H1 (cell line): Measurements from ENCODE around the gene ECSIT. TPM values are rescaled to one million over a fixed set of nuclear protein-coding genes. Genes with fewer than 3 reads are reported as not detected.

Experiments used
- CTCF ChIA-PET: fragments of 300-600 bp; sonication (Branson Sonifier 250); formaldehyde crosslinking; loops from one replicate; lab custom pipeline; 2021; ENCODE audit not compliant: partially characterized antibody; lab: Charles Lee
- POLR2A ChIA-PET: fragments of 300-600 bp; sonication (Branson Sonifier 250); formaldehyde crosslinking; loops from one replicate; lab custom pipeline; 2021; ENCODE audit warnings: inconsistent platforms; ENCODE audit not compliant: partially characterized antibody; lab: Charles Lee
- DNase-seq, 2 experiments: peaks; one replicate each; pipeline versions ENCODE4 v3.0.0 to v3.0.0-alpha.2; 2010 to 2022; ENCODE audit warnings: low spot score in 2 of 2, low read depth in 1 of 2, mixed read lengths in 1 of 2
- FAIRE-seq: peaks from 2 replicates; lab custom pipeline; 2011; peaks lifted over from hg19 to GRCh38; lab: Jason Lieb, UNC
- H2AFZ ChIP-seq: 2 replicates; pipeline ENCODE4 v1.8.1; 2012; ENCODE audit warnings: low read length, inconsistent platforms
- H2AK5ac ChIP-seq: 2 replicates; pipeline ENCODE4 v1.6.1; 2013; ENCODE audit warnings: low read depth, low read length
- H2BK120ac ChIP-seq: replicated peaks from 2 replicates; pipeline ENCODE3; 2013; ENCODE audit warnings: low read depth, low read length, inconsistent platforms
- H2BK12ac ChIP-seq: 2 replicates; pipeline ENCODE4 v1.6.1; 2013; ENCODE audit warnings: low read depth, low read length
- H2BK15ac ChIP-seq: 2 replicates; pipeline ENCODE4 v1.6.1; 2013; ENCODE audit warnings: low read length
- H2BK20ac ChIP-seq: 2 replicates; pipeline ENCODE4 v1.6.1; 2013; ENCODE audit warnings: low read length
- H2BK5ac ChIP-seq: 2 replicates; pipeline ENCODE4 v1.6.1; 2013; ENCODE audit warnings: low read depth, low read length
- H3K14ac ChIP-seq: 2 replicates; pipeline ENCODE4 v1.6.1; 2013; ENCODE audit warnings: inconsistent platforms; ENCODE audit not compliant: insufficient read length
- H3K18ac ChIP-seq: 2 replicates; pipeline ENCODE4 v1.6.1; 2013; ENCODE audit warnings: low read length; ENCODE audit errors: extremely low read depth
- H3K23ac ChIP-seq: 2 replicates; pipeline ENCODE4 v1.6.1; 2013; ENCODE audit warnings: inconsistent platforms; ENCODE audit not compliant: insufficient read length
- H3K23me2 ChIP-seq: 2 replicates; pipeline ENCODE4 v1.6.1; 2013; ENCODE audit warnings: low read depth, low read length
- H3K27ac ChIP-seq: 2 replicates; pipeline ENCODE4 v1.6.1; 2011; ENCODE audit warnings: low read depth, low read length, inconsistent platforms
- H3K27me3 ChIP-seq, 4 experiments: replicated peaks in 1 of 4; 1 replicate in 1 of 4; 2 replicates in 3 of 4; pipeline versions ENCODE4 v1.6.1 to v1.8.1; 2011 to 2013; ENCODE audit warnings: low read length in 3 of 4, mild to moderate bottlenecking in 3 of 4, inconsistent platforms in 2 of 4, mixed read lengths in 2 of 4, moderate library complexity in 1 of 4; ENCODE audit not compliant: control insufficient read depth in 3 of 4, insufficient read depth in 3 of 4; ENCODE audit errors: extremely low read depth in 1 of 4
- H3K36me3 ChIP-seq, 4 experiments: 2 replicates each; pipeline versions ENCODE4 v1.6.1 to v1.8.1; 2011 to 2013; ENCODE audit warnings: mild to moderate bottlenecking in 4 of 4, low read length in 3 of 4, moderate library complexity in 2 of 4, control low read depth in 1 of 4, inconsistent platforms in 1 of 4; ENCODE audit not compliant: insufficient read depth in 4 of 4, control insufficient read depth in 2 of 4
- H3K4ac ChIP-seq: replicated peaks from 2 replicates; pipeline ENCODE3; 2013; ENCODE audit warnings: low read length, low read depth, mixed read lengths, inconsistent platforms; ENCODE audit not compliant: insufficient read length
- H3K4me1 ChIP-seq, 4 experiments: replicated peaks in 1 of 4; 1 replicate in 1 of 4; 2 replicates in 3 of 4; pipeline versions ENCODE4 v1.6.1 to v1.8.1; 2011 to 2013; ENCODE audit warnings: low read length in 3 of 4, inconsistent platforms in 2 of 4, mixed read lengths in 1 of 4; ENCODE audit not compliant: insufficient read depth in 4 of 4, control insufficient read depth in 3 of 4
- H3K4me2 ChIP-seq, 2 experiments: 2 replicates each; pipeline versions ENCODE4 v1.6.1 to v1.8.1; 2011 to 2013; ENCODE audit warnings: low read depth in 2 of 2, low read length in 2 of 2, control low read depth in 1 of 2, inconsistent platforms in 1 of 2, mild to moderate bottlenecking in 1 of 2; ENCODE audit not compliant: insufficient read depth in 1 of 2
- H3K4me3 ChIP-seq, 4 experiments: fragments of 200-600, 300-600 bp in 1 of 4; sonication (generic), shearing (Covaris generic), sonication (Bioruptor Twin) in 1 of 4; 2 replicates each; pipeline versions ENCODE4 v1.5.1 to v1.8.1; 2011 to 2016; ENCODE audit warnings: low read length in 4 of 4, low read depth in 3 of 4, control low read depth in 2 of 4, inconsistent platforms in 2 of 4, mild to moderate bottlenecking in 2 of 4, mixed read lengths in 1 of 4, moderate library complexity in 1 of 4; ENCODE audit not compliant: insufficient read depth in 2 of 4; ENCODE audit errors: extremely low read depth in 1 of 4
- H3K56ac ChIP-seq: replicated peaks from 2 replicates; pipeline ENCODE3; 2013; ENCODE audit warnings: low read depth, mild to moderate bottlenecking, mixed read lengths, low read length, inconsistent platforms; ENCODE audit not compliant: insufficient read length
- H3K79me1 ChIP-seq: 2 replicates; pipeline ENCODE4 v1.6.1; 2013; ENCODE audit warnings: low read depth, low read length, control low read depth
- H3K79me2 ChIP-seq, 2 experiments: 2 replicates each; pipeline versions ENCODE4 v1.6.1 to v1.8.1; 2012 to 2013; ENCODE audit warnings: low read length in 2 of 2, mild to moderate bottlenecking in 2 of 2, inconsistent platforms in 1 of 2; ENCODE audit not compliant: insufficient read depth in 2 of 2, control insufficient read depth in 1 of 2
- H3K9ac ChIP-seq, 4 experiments: replicated peaks in 1 of 4; 1 replicate in 1 of 4; 2 replicates in 3 of 4; pipeline versions ENCODE4 v1.6.1 to v1.8.1; 2011 to 2013; ENCODE audit warnings: low read depth in 3 of 4, low read length in 3 of 4, control low read depth in 2 of 4, mild to moderate bottlenecking in 2 of 4, moderate library complexity in 2 of 4, inconsistent platforms in 1 of 4; ENCODE audit errors: extremely low read depth in 1 of 4
- H3K9me3 ChIP-seq, 2 experiments: 2 replicates each; pipeline versions ENCODE4 v1.6.1 to v1.8.1; 2012 to 2013; ENCODE audit warnings: mild to moderate bottlenecking in 2 of 2, moderate library complexity in 2 of 2, control low read depth in 1 of 2, inconsistent platforms in 1 of 2, low read depth in 1 of 2, low read length in 1 of 2, mixed read lengths in 1 of 2; ENCODE audit not compliant: insufficient read depth in 2 of 2
- H4K20me1 ChIP-seq, 2 experiments: replicated peaks in 1 of 2; 2 replicates each; pipeline versions ENCODE3 to v1.8.1; 2011 to 2013; ENCODE audit warnings: inconsistent platforms in 2 of 2, low read length in 2 of 2, mild to moderate bottlenecking in 1 of 2; ENCODE audit not compliant: insufficient read depth in 2 of 2, control insufficient read depth in 1 of 2
- H4K5ac ChIP-seq: 2 replicates; pipeline ENCODE4 v1.6.1; 2013; ENCODE audit warnings: low read length, low read depth, mixed read lengths, inconsistent platforms; ENCODE audit not compliant: insufficient read length
- H4K8ac ChIP-seq: 2 replicates; pipeline ENCODE4 v1.8.0; 2013; ENCODE audit warnings: mild to moderate bottlenecking, moderate library complexity, low read length, inconsistent platforms; ENCODE audit not compliant: insufficient read depth; ENCODE audit errors: extremely low read depth
- H4K91ac ChIP-seq: replicated peaks from 2 replicates; pipeline ENCODE3; 2013; ENCODE audit warnings: low read length, mixed read lengths, inconsistent platforms; ENCODE audit not compliant: insufficient read length
- E2F6 ChIP-seq: IDR thresholded peaks from 2 replicates; pipeline ENCODE4 v1.6.1; 2012; ENCODE audit warnings: inconsistent platforms
- GABPA ChIP-seq: IDR thresholded peaks from 2 replicates; pipeline ENCODE4 v1.6.1; 2011; ENCODE audit warnings: mild to moderate bottlenecking, low read length, moderate library complexity, borderline replicate concordance; ENCODE audit not compliant: insufficient read depth
- RAD21 ChIP-seq, 2 experiments: IDR thresholded peaks in 1 of 2; conservative IDR thresholded peaks in 1 of 2; 2 replicates each; pipeline ENCODE4 v1.6.1; 2011; ENCODE audit warnings: low read depth in 2 of 2, low read length in 2 of 2, improper control_type of control experiment in 1 of 2, inconsistent platforms in 1 of 2, mild to moderate bottlenecking in 1 of 2, moderate library complexity in 1 of 2
- WGBS, 2 experiments: shearing (Covaris generic) in 1 of 2; methylation state at CpG; one replicate each; pipeline versions ENCODE4 v1.1.6 to v1.1.7; 2013 to 2015; ENCODE audit warnings: low lambda C conversion rate in 2 of 2, mixed read lengths in 2 of 2, inconsistent platforms in 1 of 2, low coverage in 1 of 2, missing lambda C conversion rate in 1 of 2; ENCODE audit not compliant: insufficient replicate concordance in 2 of 2, insufficient coverage in 1 of 2, insufficient read length in 1 of 2; ENCODE audit errors: extremely low coverage in 1 of 2, missing lambda C conversion rate in 1 of 2; 5-methylcytosine and 5-hydroxymethylcytosine counted together
- polyA plus RNA-seq, 7 experiments: library from polyadenylated mRNA; depleted of rRNA in 3 of 7; stranded (reverse) in 5 of 7; unstranded in 2 of 7; fragments of >200 nt in 5 of 7; fragments of 200-250 nt in 2 of 7; gene quantifications; 1 replicate in 5 of 7; 2 replicates in 1 of 7; 4 replicates in 1 of 7; pipeline versions ENCODE4 v1.2.1 to v1.2.3, GENCODE V29; 2011 to 2013; ENCODE audit warnings: missing spikeins in 2 of 7, mixed read lengths in 2 of 7
- total RNA-seq: library from RNA; stranded (reverse); fragmentation: NEBNext Ultra II Directional; extraction: Animal tissue kit (Norgen Biotek cat#: 25700); gene quantifications from 2 replicates; pipeline ENCODE4 v1.2.1, GENCODE V29; 2021

Gene ECSIT
- total and polyA plus RNA-seq, 2 of the 8 experiments (the other 6 are each of a cell fraction or from before 2014, with no cell fraction given) = 55.7 to 74.1 TPM

GRCh38 chr19:11534948-11535347 lies 6.0 kb upstream of the ECSIT start:
- Histone ChIP-seq H2AFZ (no peak overlapping the region), H3K4me2 (no peak overlapping the region; a peak in 1 of 4 replicates), H2BK20ac (no peak overlapping the region), H4K91ac (no peak overlapping the region), H2BK5ac (no peak overlapping the region), H3K79me2 (no peaks in the 10 kb centered on the region), H3K18ac (no peak overlapping the region), H3K36me3 (no peaks in the 10 kb centered on the region), H2AK5ac (no peak overlapping the region), H3K27me3 (no peaks in the 10 kb centered on the region; a peak in 1 of 7 replicates), H3K4me3 (no peak overlapping the region), H3K23ac (no peak overlapping the region), H4K8ac (no peak overlapping the region), H2BK120ac (no peak overlapping the region), H4K5ac (no peak overlapping the region), H4K20me1 (no peaks in the 10 kb centered on the region), H3K4ac (no peak overlapping the region), H2BK15ac (no peak overlapping the region), H2BK12ac (no peak overlapping the region), H3K14ac (no peak overlapping the region), H3K56ac (no peak overlapping the region), H3K9me3 (no peaks in the 10 kb centered on the region), H3K27ac (no peak overlapping the region), H3K23me2 (peaks cover 6% of the 10 kb centered on the region; the same call in 1 of the 2 replicates), H3K9ac (no peak overlapping the region), H3K79me1 (no peaks in the 10 kb centered on the region), H3K4me1 (peaks cover 0 to 15% (median 11%) of the 10 kb centered on the region in 4 experiments; a peak in 6 of 7 replicates)
- ChIA-PET CTCF (interaction anchor here (1.4 to 2.6 kb wide), 3 partner anchors 11 to 52 kb away, joined by 4 to 19 read pairs (median 8); partner anchors contain the start of gene ELOF1), POLR2A (interaction anchor here (1.2 kb wide), 1 partner anchor 12 kb away, joined by 5 read pairs; no protein-coding TSS in a partner anchor)
- 87% methylated on average over 5 of the region's 5 CpGs; no CpG with 5 or more reads in 1 of the 2 experiments for WGBS, 2 experiments
- no peak for FAIRE-seq
- DNase-seq = no peak
- no peak for TF ChIP-seq RAD21 (IDR thresholded peaks at IDR 0.05 in 1 of 2, conservative IDR thresholded peaks at IDR 0.05 in 1 of 2; ENCODE audit: low read depth in 2 of 2, low read length in 2 of 2)
- no peak for TF ChIP-seq E2F6
- no peak for TF ChIP-seq GABPA
